ENCODE measurements around the gene CLSTN2. TPM values are rescaled to one million over a fixed set of nuclear protein-coding genes. Genes with fewer than 3 reads are reported as not detected.

The CLSTN2 gene
- total and polyA plus RNA-seq, 4 donors, result 0.09 to 2.2 (median 0.55) TPM

DNA sequence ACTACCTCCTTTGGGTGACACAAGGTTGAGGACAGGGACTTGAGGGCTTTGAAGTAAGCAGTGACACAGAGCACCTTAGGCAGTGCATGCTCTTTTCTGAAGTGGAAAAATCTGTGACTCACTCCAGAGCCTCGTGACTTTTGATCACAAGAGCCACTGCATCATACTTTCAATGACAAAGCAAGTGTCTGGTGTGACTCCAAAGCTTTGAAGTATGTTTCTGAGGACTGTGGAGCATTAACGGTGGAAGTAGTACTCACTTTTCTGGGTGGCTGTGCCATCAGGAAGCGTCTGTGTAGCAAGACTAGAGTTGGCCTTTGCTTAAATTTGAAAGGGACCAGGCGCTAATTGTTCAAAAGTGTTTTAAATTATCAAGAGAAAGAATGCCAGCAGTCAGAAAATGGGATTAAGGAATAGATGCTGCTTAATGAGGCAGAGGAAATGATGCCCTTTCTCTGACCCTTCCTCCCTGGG is 532.2 kb downstream of the CLSTN2 start:
- peaks cover 0 to 14% (median 0%) of the 10 kb centered on the region in 4 donors for H3K27me3 ChIP-seq (ENCODE audit: control insufficient read depth in 4 of 4, insufficient read depth in 4 of 4, low read length in 3 of 4)
- no peak overlapping the region for H3K4me3 ChIP-seq (ENCODE audit: low read depth in 1 of 3, low read length in 3 of 3)
- WGBS, result 68% methylated on average over 4 of the region's 4 CpGs
- no peak overlapping the region for H3K27ac ChIP-seq (ENCODE audit: low read depth in 1 of 2, low read length in 2 of 2)
- H3K4me1 ChIP-seq (ENCODE audit: control insufficient read depth in 4 of 4, insufficient read depth in 4 of 4, low read length in 3 of 4), result no peaks in the 10 kb centered on the region
- no peaks in the 10 kb centered on the region for H3K9me3 ChIP-seq (ENCODE audit: control insufficient read depth in 4 of 4, low read length in 3 of 4)
- no peak for DNase-seq (ENCODE audit: low spot score)
- TF ChIP-seq NR2F2 (IDR thresholded peaks at IDR 0.05), result no peak
- TF ChIP-seq HNF4A (conservative IDR thresholded peaks at IDR 0.05), result no peak
- TF ChIP-seq, protein P1, sequence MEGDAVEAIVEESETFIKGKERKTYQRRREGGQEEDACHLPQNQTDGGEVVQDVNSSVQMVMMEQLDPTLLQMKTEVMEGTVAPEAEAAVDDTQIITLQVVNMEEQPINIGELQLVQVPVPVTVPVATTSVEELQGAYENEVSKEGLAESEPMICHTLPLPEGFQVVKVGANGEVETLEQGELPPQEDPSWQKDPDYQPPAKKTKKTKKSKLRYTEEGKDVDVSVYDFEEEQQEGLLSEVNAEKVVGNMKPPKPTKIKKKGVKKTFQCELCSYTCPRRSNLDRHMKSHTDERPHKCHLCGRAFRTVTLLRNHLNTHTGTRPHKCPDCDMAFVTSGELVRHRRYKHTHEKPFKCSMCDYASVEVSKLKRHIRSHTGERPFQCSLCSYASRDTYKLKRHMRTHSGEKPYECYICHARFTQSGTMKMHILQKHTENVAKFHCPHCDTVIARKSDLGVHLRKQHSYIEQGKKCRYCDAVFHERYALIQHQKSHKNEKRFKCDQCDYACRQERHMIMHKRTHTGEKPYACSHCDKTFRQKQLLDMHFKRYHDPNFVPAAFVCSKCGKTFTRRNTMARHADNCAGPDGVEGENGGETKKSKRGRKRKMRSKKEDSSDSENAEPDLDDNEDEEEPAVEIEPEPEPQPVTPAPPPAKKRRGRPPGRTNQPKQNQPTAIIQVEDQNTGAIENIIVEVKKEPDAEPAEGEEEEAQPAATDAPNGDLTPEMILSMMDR (IDR thresholded peaks at IDR 0.05; ENCODE audit: low read depth, low read length, missing input control), result no peak
- TF ChIP-seq SP1 (IDR thresholded peaks at IDR 0.05), result no peak
- TF ChIP-seq TAF1 (conservative IDR thresholded peaks at IDR 0.05), result no peak
- TF ChIP-seq, protein P2, sequence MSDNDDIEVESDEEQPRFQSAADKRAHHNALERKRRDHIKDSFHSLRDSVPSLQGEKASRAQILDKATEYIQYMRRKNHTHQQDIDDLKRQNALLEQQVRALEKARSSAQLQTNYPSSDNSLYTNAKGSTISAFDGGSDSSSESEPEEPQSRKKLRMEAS (IDR thresholded peaks at IDR 0.05), result no peak
- no peak for TF ChIP-seq RXRA (IDR thresholded peaks at IDR 0.05)
- TF ChIP-seq, protein P3, sequence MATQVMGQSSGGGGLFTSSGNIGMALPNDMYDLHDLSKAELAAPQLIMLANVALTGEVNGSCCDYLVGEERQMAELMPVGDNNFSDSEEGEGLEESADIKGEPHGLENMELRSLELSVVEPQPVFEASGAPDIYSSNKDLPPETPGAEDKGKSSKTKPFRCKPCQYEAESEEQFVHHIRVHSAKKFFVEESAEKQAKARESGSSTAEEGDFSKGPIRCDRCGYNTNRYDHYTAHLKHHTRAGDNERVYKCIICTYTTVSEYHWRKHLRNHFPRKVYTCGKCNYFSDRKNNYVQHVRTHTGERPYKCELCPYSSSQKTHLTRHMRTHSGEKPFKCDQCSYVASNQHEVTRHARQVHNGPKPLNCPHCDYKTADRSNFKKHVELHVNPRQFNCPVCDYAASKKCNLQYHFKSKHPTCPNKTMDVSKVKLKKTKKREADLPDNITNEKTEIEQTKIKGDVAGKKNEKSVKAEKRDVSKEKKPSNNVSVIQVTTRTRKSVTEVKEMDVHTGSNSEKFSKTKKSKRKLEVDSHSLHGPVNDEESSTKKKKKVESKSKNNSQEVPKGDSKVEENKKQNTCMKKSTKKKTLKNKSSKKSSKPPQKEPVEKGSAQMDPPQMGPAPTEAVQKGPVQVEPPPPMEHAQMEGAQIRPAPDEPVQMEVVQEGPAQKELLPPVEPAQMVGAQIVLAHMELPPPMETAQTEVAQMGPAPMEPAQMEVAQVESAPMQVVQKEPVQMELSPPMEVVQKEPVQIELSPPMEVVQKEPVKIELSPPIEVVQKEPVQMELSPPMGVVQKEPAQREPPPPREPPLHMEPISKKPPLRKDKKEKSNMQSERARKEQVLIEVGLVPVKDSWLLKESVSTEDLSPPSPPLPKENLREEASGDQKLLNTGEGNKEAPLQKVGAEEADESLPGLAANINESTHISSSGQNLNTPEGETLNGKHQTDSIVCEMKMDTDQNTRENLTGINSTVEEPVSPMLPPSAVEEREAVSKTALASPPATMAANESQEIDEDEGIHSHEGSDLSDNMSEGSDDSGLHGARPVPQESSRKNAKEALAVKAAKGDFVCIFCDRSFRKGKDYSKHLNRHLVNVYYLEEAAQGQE (IDR thresholded peaks at IDR 0.05), result no peak
- TF ChIP-seq, protein P4, sequence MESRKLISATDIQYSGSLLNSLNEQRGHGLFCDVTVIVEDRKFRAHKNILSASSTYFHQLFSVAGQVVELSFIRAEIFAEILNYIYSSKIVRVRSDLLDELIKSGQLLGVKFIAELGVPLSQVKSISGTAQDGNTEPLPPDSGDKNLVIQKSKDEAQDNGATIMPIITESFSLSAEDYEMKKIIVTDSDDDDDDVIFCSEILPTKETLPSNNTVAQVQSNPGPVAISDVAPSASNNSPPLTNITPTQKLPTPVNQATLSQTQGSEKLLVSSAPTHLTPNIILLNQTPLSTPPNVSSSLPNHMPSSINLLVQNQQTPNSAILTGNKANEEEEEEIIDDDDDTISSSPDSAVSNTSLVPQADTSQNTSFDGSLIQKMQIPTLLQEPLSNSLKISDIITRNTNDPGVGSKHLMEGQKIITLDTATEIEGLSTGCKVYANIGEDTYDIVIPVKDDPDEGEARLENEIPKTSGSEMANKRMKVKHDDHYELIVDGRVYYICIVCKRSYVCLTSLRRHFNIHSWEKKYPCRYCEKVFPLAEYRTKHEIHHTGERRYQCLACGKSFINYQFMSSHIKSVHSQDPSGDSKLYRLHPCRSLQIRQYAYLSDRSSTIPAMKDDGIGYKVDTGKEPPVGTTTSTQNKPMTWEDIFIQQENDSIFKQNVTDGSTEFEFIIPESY (IDR thresholded peaks at IDR 0.05), result no peak
- TF ChIP-seq GABPA (IDR thresholded peaks at IDR 0.05 in 1 of 2, conservative IDR thresholded peaks at IDR 0.05 in 1 of 2), result no peak
- H3K9ac ChIP-seq (ENCODE audit: low read depth in 1 of 2, low read length in 2 of 2), result no peak overlapping the region
- no peaks in the 10 kb centered on the region for H3K36me3 ChIP-seq (ENCODE audit: control insufficient read depth in 4 of 4, insufficient read depth in 3 of 4, low read depth in 1 of 4, low read length in 3 of 4)

DNA sequence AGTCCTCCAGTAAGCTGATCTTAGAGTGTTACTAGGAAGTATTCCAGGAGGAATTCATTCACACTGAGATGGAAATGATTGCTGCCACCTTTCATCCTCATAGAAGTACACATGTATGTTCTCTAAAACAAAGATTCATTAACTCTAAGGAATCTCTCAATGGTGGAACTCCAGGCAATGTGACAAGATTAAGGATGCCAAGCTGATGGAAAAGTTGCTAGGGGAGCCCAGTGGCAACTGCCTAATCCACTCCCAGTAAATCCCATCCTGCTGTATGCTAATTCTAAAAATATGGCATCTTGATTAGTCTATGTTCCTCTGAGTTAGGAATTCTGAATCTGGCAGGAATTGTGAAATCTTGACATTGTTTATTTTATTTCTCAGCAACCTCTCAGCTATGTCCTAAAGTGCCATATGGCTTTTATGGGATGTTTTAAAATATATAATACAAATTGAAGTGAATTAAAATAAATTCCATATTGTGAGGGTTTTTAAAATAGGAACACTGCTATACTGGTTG is 532.9 kb downstream of the CLSTN2 start:
- H3K27ac ChIP-seq (ENCODE audit: low read depth in 1 of 2, low read length in 2 of 2), result no peak overlapping the region
- no peaks in the 10 kb centered on the region for H3K9me3 ChIP-seq (ENCODE audit: control insufficient read depth in 4 of 4, low read length in 3 of 4)
- H3K4me3 ChIP-seq (ENCODE audit: low read depth in 1 of 3, low read length in 3 of 3), result no peak overlapping the region
- peaks cover 0 to 14% (median 0%) of the 10 kb centered on the region in 4 donors for H3K27me3 ChIP-seq (ENCODE audit: control insufficient read depth in 4 of 4, insufficient read depth in 4 of 4, low read length in 3 of 4)
- H3K4me1 ChIP-seq (ENCODE audit: control insufficient read depth in 4 of 4, insufficient read depth in 4 of 4, low read length in 3 of 4), result no peaks in the 10 kb centered on the region
- DNase-seq (ENCODE audit: low spot score), result no peak
- no peaks in the 10 kb centered on the region for H3K36me3 ChIP-seq (ENCODE audit: control insufficient read depth in 4 of 4, insufficient read depth in 3 of 4, low read depth in 1 of 4, low read length in 3 of 4)
- no peak overlapping the region for H3K9ac ChIP-seq (ENCODE audit: low read depth in 1 of 2, low read length in 2 of 2)
- TF ChIP-seq SP1 (IDR thresholded peaks at IDR 0.05) (no peak), EGR1 (IDR thresholded peaks at IDR 0.05; ENCODE audit: low read depth in 2 of 2) (no peak), JUND (IDR thresholded peaks at IDR 0.05) (no peak), FOXA1 (IDR thresholded peaks at IDR 0.05) (no peak), HNF4G (IDR thresholded peaks at IDR 0.05) (no peak), HNF4A (conservative IDR thresholded peaks at IDR 0.05) (no peak), NR2F2 (IDR thresholded peaks at IDR 0.05) (no peak), YY1 (IDR thresholded peaks at IDR 0.05) (no peak), FOXA2 (IDR thresholded peaks at IDR 0.05) (no peak), TAF1 (conservative IDR thresholded peaks at IDR 0.05) (no peak), RAD21 (IDR thresholded peaks at IDR 0.05) (no peak), RXRA (IDR thresholded peaks at IDR 0.05) (no peak)
- TF ChIP-seq, protein P2 (IDR thresholded peaks at IDR 0.05), result no peak
- TF ChIP-seq, protein P5, sequence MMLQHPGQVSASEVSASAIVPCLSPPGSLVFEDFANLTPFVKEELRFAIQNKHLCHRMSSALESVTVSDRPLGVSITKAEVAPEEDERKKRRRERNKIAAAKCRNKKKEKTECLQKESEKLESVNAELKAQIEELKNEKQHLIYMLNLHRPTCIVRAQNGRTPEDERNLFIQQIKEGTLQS (IDR thresholded peaks at IDR 0.05), result no peak
- TF ChIP-seq, protein P4 (IDR thresholded peaks at IDR 0.05), result no peak
- TF ChIP-seq, protein P1 (IDR thresholded peaks at IDR 0.05; ENCODE audit: low read depth, low read length, missing input control), result no peak
